ENCODE data around the gene EIF4E1B.

The EIF4E1B gene

GRCh38 chr5:176616511-176616910 is 14.0 kb upstream of the EIF4E1B start:
- ChIA-PET POLR2A (no interaction called here), CTCF (interaction anchor here (1.1 to 1.9 kb wide), 2 partner anchors 38 to 43 kb away, joined by 3 to 9 read pairs; no protein-coding TSS in a partner anchor)
- no peak for TF ChIP-seq CTCF (IDR thresholded peaks at IDR 0.05; ENCODE audit: insufficient read depth, low read length, missing control alignments)
- no peak overlapping the region for H3K4me3 ChIP-seq (ENCODE audit: low read depth, low read length)
- no peak for DNase-seq (ENCODE audit: low read depth, low spot score)

GRCh38 chr5:176618783-176619182 is 11.7 kb upstream of the EIF4E1B start:
- CTCF ChIA-PET, result interaction anchor here (1.0 kb wide), 1 partner anchor 45 kb away, joined by 6 read pairs; no protein-coding TSS in a partner anchor
- TF ChIP-seq CTCF (IDR thresholded peaks at IDR 0.05; ENCODE audit: insufficient read depth, low read length, missing control alignments), result no peak
- DNase-seq (ENCODE audit: low read depth, low spot score), result no peak
- H3K4me3 ChIP-seq (ENCODE audit: low read depth, low read length), result peak overlapping the region; percentile 42
- POLR2A ChIA-PET, result no interaction called here

DNA sequence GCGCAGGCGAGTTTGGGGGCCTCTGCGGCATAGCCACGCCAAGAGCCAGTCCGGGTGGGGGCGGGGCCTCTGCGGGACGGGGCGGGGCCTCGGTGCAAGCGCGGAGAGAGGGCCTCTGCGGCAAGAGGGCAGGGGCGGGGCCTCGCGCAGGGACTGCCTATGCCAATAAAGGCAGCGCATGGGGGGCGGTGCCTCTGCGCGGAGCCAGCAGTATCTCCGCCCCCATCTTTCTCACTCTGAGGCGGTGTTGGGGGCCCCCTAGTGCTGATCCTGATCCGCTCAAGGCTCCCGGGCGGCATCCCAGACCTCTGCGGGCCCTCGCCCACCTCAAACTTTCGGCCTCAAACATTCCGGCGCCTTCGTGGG is 11.3 kb upstream of the EIF4E1B start:
- POLR2A ChIA-PET, result no interaction called here
- CTCF ChIA-PET, result interaction anchor here (1.0 kb wide), 1 partner anchor 45 kb away, joined by 6 read pairs; no protein-coding TSS in a partner anchor
- no peak for DNase-seq (ENCODE audit: low read depth, low spot score)
- peak overlapping the region; percentile 42 for H3K4me3 ChIP-seq (ENCODE audit: low read depth, low read length)
- TF ChIP-seq CTCF (IDR thresholded peaks at IDR 0.05; ENCODE audit: insufficient read depth, low read length, missing control alignments), result peak; percentile 53

GRCh38 chr5:176619569-176620332 is 10.7 kb upstream of the EIF4E1B start:
- ChIA-PET POLR2A (no interaction called here), CTCF (interaction anchor here (1.0 to 2.6 kb wide), 3 partner anchors 11 to 46 kb away, joined by 4 to 11 read pairs (median 6); partner anchors contain the start of genes EIF4E1B, SNCB and TSPAN17)
- peak overlapping the region; percentile 34 for H3K4me3 ChIP-seq (ENCODE audit: low read depth, low read length)
- no peak for DNase-seq (ENCODE audit: low read depth, low spot score)
- TF ChIP-seq CTCF (IDR thresholded peaks at IDR 0.05; ENCODE audit: insufficient read depth, low read length, missing control alignments), result no peak

DNA sequence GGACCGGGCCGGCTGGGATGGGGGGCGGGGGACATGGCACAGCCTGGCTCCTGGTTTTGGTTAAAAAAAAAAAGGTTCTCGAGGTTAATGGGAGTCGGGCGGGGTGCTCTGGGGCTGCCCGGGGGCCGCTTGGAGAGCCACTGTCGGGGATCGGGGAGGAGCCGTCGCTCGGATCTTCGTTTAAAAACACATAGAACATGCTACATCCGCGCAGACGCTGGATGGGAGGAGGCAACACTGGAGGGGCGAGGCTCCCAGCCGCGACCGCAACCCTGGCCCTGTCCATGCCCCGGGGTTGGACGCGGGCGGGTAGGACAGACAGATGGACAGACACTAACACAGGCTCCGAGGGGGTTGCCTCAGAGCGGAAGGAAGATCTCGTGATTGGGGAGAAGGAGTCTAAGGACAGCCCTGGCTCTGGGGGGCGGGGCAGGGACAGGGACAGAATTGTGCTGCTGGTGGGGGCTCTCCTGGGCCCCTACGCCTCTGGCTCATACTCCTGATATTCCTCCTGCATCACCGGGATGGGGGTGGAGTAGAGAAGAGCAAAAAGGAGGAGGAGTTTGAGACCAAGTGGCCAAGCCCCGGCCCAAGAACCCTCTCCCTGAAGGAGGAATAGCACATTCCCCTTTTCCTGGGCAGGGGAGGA is 10.0 kb upstream of the EIF4E1B start:
- H3K4me3 ChIP-seq (ENCODE audit: low read depth, low read length), result peak overlapping the region; percentile 25; the same call in 1 of the 2 replicates
- POLR2A ChIA-PET, result interaction anchor here (1.3 kb wide), 1 partner anchor 16 kb away, joined by 4 read pairs; no protein-coding TSS in a partner anchor
- CTCF ChIA-PET, result interaction anchor here (1.0 to 2.6 kb wide), 3 partner anchors 10 to 47 kb away, joined by 4 to 11 read pairs (median 6); partner anchors contain the start of genes EIF4E1B, SNCB and TSPAN17
- no peak for DNase-seq (ENCODE audit: low read depth, low spot score)
- TF ChIP-seq CTCF (IDR thresholded peaks at IDR 0.05; ENCODE audit: insufficient read depth, low read length, missing control alignments), result no peak

- DNase-seq (ENCODE audit: low read depth, low spot score), result no peak
- H3K4me3 ChIP-seq (ENCODE audit: low read depth, low read length), result no peak overlapping the region
- CTCF ChIA-PET, result interaction anchor here (0.8 to 2.6 kb wide), 8 partner anchors 9 to 491 kb away, joined by 3 to 11 read pairs (median 4); partner anchors contain the start of genes EIF4E1B, FAF2, SNCB and TSPAN17
- no peak for TF ChIP-seq CTCF (IDR thresholded peaks at IDR 0.05; ENCODE audit: insufficient read depth, low read length, missing control alignments)
- POLR2A ChIA-PET, result interaction anchor here (1.3 kb wide), 1 partner anchor 14 kb away, joined by 4 read pairs; no protein-coding TSS in a partner anchor
Observed at GRCh38 chr5:176621661-176622079, 8.8 kb upstream of the EIF4E1B start.

Data from AG04449 (cell line).